Nephron (organoid): ENCODE data around the gene C4orf46.
"Not testable (repeated sequence)": the region's sequence is repeated elsewhere in the genome, so short reads cannot be mapped to it uniquely, and the experiment has no call there.

Experiments
- H3K27ac Mint-ChIP-seq, 3 experiments: 2 replicates each; pipeline ENCODE4 v1.8.0; 2020; ENCODE audit warnings: mixed read lengths in 3 of 3, mild to moderate bottlenecking in 2 of 3, moderate library complexity in 1 of 3
- H3K27me3 Mint-ChIP-seq: 2 replicates; pipeline ENCODE4 v1.8.0; 2021; ENCODE audit warnings: low read depth, mild to moderate bottlenecking, moderate library complexity, mixed read lengths
- H3K36me3 Mint-ChIP-seq: 2 replicates; pipeline ENCODE4 v1.8.0; 2020; ENCODE audit warnings: low read depth, mixed read lengths
- H3K4me1 Mint-ChIP-seq: 2 replicates; pipeline ENCODE4 v1.8.0; 2020; ENCODE audit warnings: mixed read lengths
- H3K4me3 Mint-ChIP-seq, 3 experiments: 2 replicates each; pipeline ENCODE4 v1.8.0; 2020; ENCODE audit warnings: mild to moderate bottlenecking in 3 of 3, mixed read lengths in 3 of 3, moderate library complexity in 2 of 3
- H3K9me3 Mint-ChIP-seq: 2 replicates; pipeline ENCODE4 v1.8.0; 2020; ENCODE audit warnings: mixed read lengths
- CTCF ChIP-seq, 3 experiments: fragments of 200-600 bp; sonication (generic); IDR thresholded peaks; one replicate each; pipeline ENCODE4 v1.5.0; 2021; ENCODE audit warnings: antibody characterized with exemption in 3 of 3; ENCODE audit not compliant: unreplicated experiment in 3 of 3

C4orf46 gene

DNA sequence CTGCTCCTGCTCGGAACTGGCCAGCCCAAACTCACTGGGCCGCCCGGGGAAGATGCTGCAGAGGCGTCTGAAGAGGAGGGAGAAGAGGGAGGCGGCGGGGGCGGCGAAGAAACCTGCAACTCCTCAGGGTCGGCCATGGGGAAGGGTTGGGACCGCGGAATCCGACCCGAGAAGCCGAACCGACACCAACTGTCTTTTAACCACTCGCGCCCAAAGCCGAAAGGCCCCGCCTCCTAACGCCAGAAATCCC is at the start of gene C4orf46:
Gene C4orf46 (minus strand): TSS at position 223 of the 250 bp plus-strand sequence. CDS start 86 bp downstream, at position 137.
- Mint-ChIP-seq H3K4me3 (peak within 1 kb of the TSS; percentile 99 to 100 (median 99)), H3K27ac (peak within 1 kb of the TSS; percentile 93 to 99 (median 98)), H3K36me3 (peaks cover 7% of the 10 kb centered on the region), H3K4me1 (peaks cover 21% of the 10 kb centered on the region), H3K9me3 (no peaks in the 10 kb centered on the region), H3K27me3 (no peaks in the 10 kb centered on the region)
- no peak for TF ChIP-seq CTCF (IDR thresholded peaks at IDR 0.05; ENCODE audit: unreplicated experiment in 3 of 3)

DNA sequence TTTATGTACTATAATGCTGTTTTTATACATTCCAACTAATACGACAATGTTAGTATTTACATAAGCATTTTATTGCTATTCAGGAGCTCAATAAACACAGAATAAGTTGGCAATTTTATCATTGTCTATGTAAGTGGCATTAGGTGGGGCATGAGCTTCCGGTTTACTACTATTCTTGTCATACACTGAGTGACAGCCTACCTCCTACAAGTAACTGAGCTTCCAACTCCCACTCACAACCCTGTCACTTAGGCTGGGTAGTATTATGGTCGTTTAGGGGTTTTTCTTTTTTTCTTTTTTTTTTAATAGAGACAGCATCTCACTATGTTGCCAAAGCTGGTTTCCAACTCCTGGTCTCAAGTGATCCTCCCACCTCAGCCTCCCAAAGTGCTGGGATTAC is 44.1 kb upstream of the C4orf46 start:
- H3K27me3 Mint-ChIP-seq = no peaks in the 10 kb centered on the region
- H3K4me1 Mint-ChIP-seq = peaks cover 10% of the 10 kb centered on the region
- peaks cover 79% of the 10 kb centered on the region for H3K36me3 Mint-ChIP-seq

GRCh38 chr4:158714937-158715336 is 43.2 kb upstream of the C4orf46 start:
- H3K36me3 Mint-ChIP-seq = peaks cover 87% of the 10 kb centered on the region
- TF ChIP-seq CTCF (IDR thresholded peaks at IDR 0.05; ENCODE audit: unreplicated experiment in 3 of 3) = no peak
- no peaks in the 10 kb centered on the region for H3K27me3 Mint-ChIP-seq
- H3K4me1 Mint-ChIP-seq = peaks cover 9% of the 10 kb centered on the region
- H3K27ac Mint-ChIP-seq = no peak overlapping the region
- H3K9me3 Mint-ChIP-seq = no peaks in the 10 kb centered on the region
- no peak overlapping the region for H3K4me3 Mint-ChIP-seq

More for the DNA sequence above, 44.1 kb upstream of the C4orf46 start:
- TF ChIP-seq CTCF (IDR thresholded peaks at IDR 0.05; ENCODE audit: unreplicated experiment in 3 of 3) = no peak
- Mint-ChIP-seq H3K27ac (no peak overlapping the region), H3K4me3 (no peak overlapping the region), H3K9me3 (no peaks in the 10 kb centered on the region)

DNA sequence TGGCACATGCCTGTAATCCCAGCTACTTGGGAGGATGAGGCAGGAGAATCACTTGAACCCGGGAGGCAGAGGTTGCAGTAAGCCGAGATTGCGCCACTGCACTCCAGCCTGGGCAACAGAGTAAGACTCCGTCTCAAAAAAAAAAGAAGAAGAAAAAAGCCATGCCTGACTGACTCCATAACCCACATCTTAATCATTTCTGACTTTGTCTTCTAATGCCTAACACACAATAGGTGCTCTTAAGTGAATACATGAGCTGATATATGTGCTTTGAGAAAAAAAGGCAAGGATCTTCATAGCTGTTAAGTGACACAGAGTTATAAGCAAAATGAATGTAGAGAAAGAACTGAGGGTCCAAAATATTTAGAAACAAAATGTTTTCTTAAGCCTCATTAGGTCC is 40.9 kb upstream of the C4orf46 start:
- not testable (repeated sequence) for H3K27me3 Mint-ChIP-seq, H3K4me1 Mint-ChIP-seq, H3K9me3 Mint-ChIP-seq, H3K4me3 Mint-ChIP-seq, H3K27ac Mint-ChIP-seq
- peaks cover 80% of the 10 kb centered on the region for H3K36me3 Mint-ChIP-seq

GRCh38 chr4:158710814-158711213 is 39.1 kb upstream of the C4orf46 start:
- Mint-ChIP-seq H3K27ac (no peak overlapping the region), H3K9me3 (no peaks in the 10 kb centered on the region), H3K27me3 (no peaks in the 10 kb centered on the region), H3K4me1 (no peaks in the 10 kb centered on the region), H3K36me3 (peaks cover 81% of the 10 kb centered on the region), H3K4me3 (no peak overlapping the region)
- peak in 1 of 3 experiments; percentile 10 for TF ChIP-seq CTCF (IDR thresholded peaks at IDR 0.05; ENCODE audit: unreplicated experiment in 3 of 3)

- H3K4me3 Mint-ChIP-seq = no peak overlapping the region
- no peak for TF ChIP-seq CTCF (IDR thresholded peaks at IDR 0.05; ENCODE audit: unreplicated experiment in 3 of 3)
- no peaks in the 10 kb centered on the region for H3K27me3 Mint-ChIP-seq
- no peaks in the 10 kb centered on the region for H3K4me1 Mint-ChIP-seq
- no peak overlapping the region for H3K27ac Mint-ChIP-seq
- H3K36me3 Mint-ChIP-seq = peaks cover 42% of the 10 kb centered on the region
- H3K9me3 Mint-ChIP-seq = no peaks in the 10 kb centered on the region
Measured at GRCh38 chr4:158704274-158704673, 32.6 kb upstream of the C4orf46 start.
